MCF 10A (cell line): ENCODE results near the gene CPNE5. TPM values are rescaled to one million over a fixed set of nuclear protein-coding genes. Genes with fewer than 3 reads are reported as not detected.

Experiments
- BruUV-seq: library from RNA; stranded (reverse); fragments of 400-500 nt; replicated peaks from 2 replicates; lab custom pipeline; 2021; lab: Mats Ljungman, UMichigan
- CTCF ChIA-PET: fragments of 300-600 bp; sonication (Branson Sonifier 250); formaldehyde crosslinking; extraction: SDS; loops from one replicate; lab custom pipeline; 2021; ENCODE audit warnings: antibody characterized with exemption, inconsistent platforms; lab: Yijun Ruan, JAX
- POLR2A ChIA-PET: fragments of 300-600, 350-650 bp; sonication (Branson Sonifier 250); formaldehyde crosslinking; extraction: SDS; loops from one replicate; lab custom pipeline; 2020; ENCODE audit warnings: antibody characterized with exemption, inconsistent platforms; lab: Yijun Ruan, JAX
- DNase-seq: peaks from one replicate; pipeline ENCODE4 v3.0.0-alpha.2; 2018; ENCODE audit not compliant: unreplicated experiment
- H3K27ac Mint-ChIP-seq: one replicate; pipeline ENCODE4 v1.8.0; 2022; ENCODE audit warnings: mild to moderate bottlenecking, low read depth, mixed read lengths; ENCODE audit not compliant: unreplicated experiment
- H3K27me3 Mint-ChIP-seq: one replicate; pipeline ENCODE4 v1.8.0; 2022; ENCODE audit warnings: mixed read lengths; ENCODE audit not compliant: insufficient read depth, unreplicated experiment
- H3K36me3 Mint-ChIP-seq: one replicate; pipeline ENCODE4 v1.8.0; 2022; ENCODE audit warnings: mild to moderate bottlenecking, moderate library complexity, mixed read lengths; ENCODE audit not compliant: insufficient read depth, unreplicated experiment
- H3K4me1 Mint-ChIP-seq: one replicate; pipeline ENCODE4 v1.8.0; 2022; ENCODE audit warnings: mixed read lengths; ENCODE audit not compliant: insufficient read depth, unreplicated experiment
- H3K4me3 Mint-ChIP-seq: one replicate; pipeline ENCODE4 v1.8.0; 2022; ENCODE audit warnings: mild to moderate bottlenecking, moderate library complexity, mixed read lengths; ENCODE audit not compliant: unreplicated experiment
- H3K9me3 Mint-ChIP-seq: one replicate; pipeline ENCODE4 v1.8.0; 2022; ENCODE audit warnings: mixed read lengths; ENCODE audit not compliant: unreplicated experiment
- intact Hi-C: fragments of 100-400 bp; cut with micrococcal nuclease; formaldehyde crosslinking; loops from 2 replicates; pipeline ENCODE4 v1.14.1; 2022
- total RNA-seq: library from RNA; stranded (reverse); gene quantifications from 2 replicates; pipeline ENCODE4 v1.2.3, GENCODE V29; 2022
- TF ChIP-seq, protein P1 (sequence below): fragments of 200-600 bp; IDR thresholded peaks from one replicate; pipeline ENCODE4 v1.8.0; 2022; ENCODE audit warnings: antibody characterized with exemption, mild to moderate bottlenecking; ENCODE audit not compliant: unreplicated experiment

The CPNE5 gene
- total RNA-seq, 1 experiment from 2014 or later = not detected

- CTCF ChIA-PET = interaction anchor here (0.6 to 4.6 kb wide), 12 partner anchors 10 to 426 kb away, joined by 3 to 25 read pairs (median 3); partner anchors contain the start of gene RAB44
- no TSS peak for BruUV-seq
- DNase-seq = no peak
These were observed 116.4 kb downstream of the CPNE5 start for GRCh38 chr6:36722879-36723278.

DNA sequence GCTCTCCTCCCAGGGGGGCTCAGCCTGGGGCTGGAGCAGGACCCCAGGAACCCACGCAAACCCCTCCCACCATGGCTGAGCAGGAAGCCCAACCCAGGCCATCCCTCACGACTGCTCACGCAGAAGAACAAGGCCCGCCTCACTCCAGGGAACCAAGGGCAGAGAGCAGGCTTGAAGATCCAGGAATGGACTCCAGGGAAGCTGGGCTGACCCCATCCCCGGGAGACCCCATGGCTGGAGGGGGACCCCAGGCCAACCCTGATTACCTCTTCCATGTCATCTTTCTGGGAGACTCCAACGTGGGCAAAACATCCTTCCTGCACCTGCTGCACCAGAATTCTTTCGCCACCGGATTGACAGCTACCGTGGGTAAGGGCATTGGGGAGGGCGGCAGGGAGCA lies 116.9 kb downstream of the CPNE5 start:
- H3K4me1 Mint-ChIP-seq = peaks cover 6% of the 10 kb centered on the region
- TF ChIP-seq, protein P1, sequence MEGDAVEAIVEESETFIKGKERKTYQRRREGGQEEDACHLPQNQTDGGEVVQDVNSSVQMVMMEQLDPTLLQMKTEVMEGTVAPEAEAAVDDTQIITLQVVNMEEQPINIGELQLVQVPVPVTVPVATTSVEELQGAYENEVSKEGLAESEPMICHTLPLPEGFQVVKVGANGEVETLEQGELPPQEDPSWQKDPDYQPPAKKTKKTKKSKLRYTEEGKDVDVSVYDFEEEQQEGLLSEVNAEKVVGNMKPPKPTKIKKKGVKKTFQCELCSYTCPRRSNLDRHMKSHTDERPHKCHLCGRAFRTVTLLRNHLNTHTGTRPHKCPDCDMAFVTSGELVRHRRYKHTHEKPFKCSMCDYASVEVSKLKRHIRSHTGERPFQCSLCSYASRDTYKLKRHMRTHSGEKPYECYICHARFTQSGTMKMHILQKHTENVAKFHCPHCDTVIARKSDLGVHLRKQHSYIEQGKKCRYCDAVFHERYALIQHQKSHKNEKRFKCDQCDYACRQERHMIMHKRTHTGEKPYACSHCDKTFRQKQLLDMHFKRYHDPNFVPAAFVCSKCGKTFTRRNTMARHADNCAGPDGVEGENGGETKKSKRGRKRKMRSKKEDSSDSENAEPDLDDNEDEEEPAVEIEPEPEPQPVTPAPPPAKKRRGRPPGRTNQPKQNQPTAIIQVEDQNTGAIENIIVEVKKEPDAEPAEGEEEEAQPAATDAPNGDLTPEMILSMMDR = no peak
- ChIA-PET POLR2A (interaction anchor here (0.6 to 1.8 kb wide), 4 partner anchors 43 to 336 kb away, joined by 3 to 4 read pairs (median 3); no protein-coding TSS in a partner anchor), CTCF (interaction anchor here (0.7 to 4.6 kb wide), 9 partner anchors 10 to 107 kb away, joined by 3 to 25 read pairs (median 3); partner anchors contain the start of gene RAB44)
- H3K9me3 Mint-ChIP-seq = no peaks in the 10 kb centered on the region
- no peak for DNase-seq
- H3K27ac Mint-ChIP-seq = no peak overlapping the region
- BruUV-seq = no TSS peak
- no peaks in the 10 kb centered on the region for H3K27me3 Mint-ChIP-seq
- no peaks in the 10 kb centered on the region for H3K36me3 Mint-ChIP-seq
- intact Hi-C loops = no loop called here
- no peak overlapping the region for H3K4me3 Mint-ChIP-seq

More at GRCh38 chr6:36722879-36723278, 116.4 kb downstream of the CPNE5 start:
- H3K27me3 Mint-ChIP-seq = no peaks in the 10 kb centered on the region
- POLR2A ChIA-PET = interaction anchor here (0.6 to 1.8 kb wide), 4 partner anchors 43 to 337 kb away, joined by 3 to 4 read pairs (median 3); no protein-coding TSS in a partner anchor
- no peaks in the 10 kb centered on the region for H3K36me3 Mint-ChIP-seq
- H3K27ac Mint-ChIP-seq = no peak overlapping the region
- no peak overlapping the region for H3K4me3 Mint-ChIP-seq
- TF ChIP-seq, protein P1 = no peak
- H3K9me3 Mint-ChIP-seq = no peaks in the 10 kb centered on the region
- peaks cover 10% of the 10 kb centered on the region for H3K4me1 Mint-ChIP-seq
- intact Hi-C loops = no loop called here

GRCh38 chr6:36721369-36722140 lies 117.7 kb downstream of the CPNE5 start:
- ChIA-PET POLR2A (no interaction called here), CTCF (interaction anchor here (0.6 to 4.6 kb wide), 3 partner anchors 38 to 627 kb away, joined by 3 to 25 read pairs (median 3); no protein-coding TSS in a partner anchor)
- intact Hi-C loops = no loop called here
- no peaks in the 10 kb centered on the region for H3K27me3 Mint-ChIP-seq
- H3K36me3 Mint-ChIP-seq = no peaks in the 10 kb centered on the region
- TF ChIP-seq, protein P1 = no peak
- H3K9me3 Mint-ChIP-seq = no peaks in the 10 kb centered on the region
- no peak for DNase-seq
- no TSS peak for BruUV-seq
- H3K27ac Mint-ChIP-seq = no peak overlapping the region
- peaks cover 6% of the 10 kb centered on the region for H3K4me1 Mint-ChIP-seq
- H3K4me3 Mint-ChIP-seq = no peak overlapping the region
